Measurements from ENCODE around the gene DGKD.

GRCh38 chr2:233464531-233465240 is 110.4 kb downstream of the DGKD start:
- TF ChIP-seq, protein P1, sequence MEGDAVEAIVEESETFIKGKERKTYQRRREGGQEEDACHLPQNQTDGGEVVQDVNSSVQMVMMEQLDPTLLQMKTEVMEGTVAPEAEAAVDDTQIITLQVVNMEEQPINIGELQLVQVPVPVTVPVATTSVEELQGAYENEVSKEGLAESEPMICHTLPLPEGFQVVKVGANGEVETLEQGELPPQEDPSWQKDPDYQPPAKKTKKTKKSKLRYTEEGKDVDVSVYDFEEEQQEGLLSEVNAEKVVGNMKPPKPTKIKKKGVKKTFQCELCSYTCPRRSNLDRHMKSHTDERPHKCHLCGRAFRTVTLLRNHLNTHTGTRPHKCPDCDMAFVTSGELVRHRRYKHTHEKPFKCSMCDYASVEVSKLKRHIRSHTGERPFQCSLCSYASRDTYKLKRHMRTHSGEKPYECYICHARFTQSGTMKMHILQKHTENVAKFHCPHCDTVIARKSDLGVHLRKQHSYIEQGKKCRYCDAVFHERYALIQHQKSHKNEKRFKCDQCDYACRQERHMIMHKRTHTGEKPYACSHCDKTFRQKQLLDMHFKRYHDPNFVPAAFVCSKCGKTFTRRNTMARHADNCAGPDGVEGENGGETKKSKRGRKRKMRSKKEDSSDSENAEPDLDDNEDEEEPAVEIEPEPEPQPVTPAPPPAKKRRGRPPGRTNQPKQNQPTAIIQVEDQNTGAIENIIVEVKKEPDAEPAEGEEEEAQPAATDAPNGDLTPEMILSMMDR (conservative IDR thresholded peaks at IDR 0.05 in 1 of 2, IDR thresholded peaks at IDR 0.05 in 1 of 2; ENCODE audit: low read depth in 1 of 2, low read length in 2 of 2): no peak
- TF ChIP-seq EZH2 (IDR thresholded peaks at IDR 0.05; ENCODE audit: low read length, missing control alignments): no peak

All from fibroblast of lung (primary cell).